ENCODE data around the gene PCDHB4.
"Not testable (repeated sequence)": the region's sequence is repeated elsewhere in the genome, so short reads cannot be mapped to it uniquely, and the experiment has no call there.

Gene PCDHB4

GRCh38 chr5:141150224-141150992 lies 28.8 kb downstream of the PCDHB4 start:
- DNase-seq = no peak

- no peak for DNase-seq
Measured at GRCh38 chr5:141150993-141151325, 29.3 kb downstream of the PCDHB4 start.

GRCh38 chr5:141151632-141152031 lies 30.0 kb downstream of the PCDHB4 start:
- DNase-seq = not testable (repeated sequence)

GRCh38 chr5:141152096-141152495 lies 30.5 kb downstream of the PCDHB4 start:
- not testable (repeated sequence) for DNase-seq

GRCh38 chr5:141155540-141156374 lies 34.1 kb downstream of the PCDHB4 start:
- peak in 1 of 3 experiments; percentile 61 for DNase-seq

- DNase-seq = not testable (repeated sequence)
Measured at GRCh38 chr5:141157356-141157755, 35.7 kb downstream of the PCDHB4 start.

GRCh38 chr5:141157901-141158300 lies 36.3 kb downstream of the PCDHB4 start:
- not testable (repeated sequence) for DNase-seq

GRCh38 chr5:141172381-141173204 lies 51.0 kb downstream of the PCDHB4 start, which contains the start of gene PCDHB7:
Gene PCDHB7, plus strand, starts transcription at chr5:141172644. Its CDS starts 192 bp downstream, at chr5:141172836.
- peak in 1 of 3 experiments; percentile 37 for DNase-seq

GRCh38 chr5:141174291-141175104 lies 52.9 kb downstream of the PCDHB4 start:
- DNase-seq = not testable (repeated sequence)

Data from NCI-H1417 (cell line).